Measurements from ENCODE around the gene RPL22. TPM values are rescaled to one million over a fixed set of nuclear protein-coding genes. Genes with fewer than 3 reads are reported as not detected.

RPL22 gene
- total RNA-seq, 1 experiment from 2014 or later: 456 TPM

DNA sequence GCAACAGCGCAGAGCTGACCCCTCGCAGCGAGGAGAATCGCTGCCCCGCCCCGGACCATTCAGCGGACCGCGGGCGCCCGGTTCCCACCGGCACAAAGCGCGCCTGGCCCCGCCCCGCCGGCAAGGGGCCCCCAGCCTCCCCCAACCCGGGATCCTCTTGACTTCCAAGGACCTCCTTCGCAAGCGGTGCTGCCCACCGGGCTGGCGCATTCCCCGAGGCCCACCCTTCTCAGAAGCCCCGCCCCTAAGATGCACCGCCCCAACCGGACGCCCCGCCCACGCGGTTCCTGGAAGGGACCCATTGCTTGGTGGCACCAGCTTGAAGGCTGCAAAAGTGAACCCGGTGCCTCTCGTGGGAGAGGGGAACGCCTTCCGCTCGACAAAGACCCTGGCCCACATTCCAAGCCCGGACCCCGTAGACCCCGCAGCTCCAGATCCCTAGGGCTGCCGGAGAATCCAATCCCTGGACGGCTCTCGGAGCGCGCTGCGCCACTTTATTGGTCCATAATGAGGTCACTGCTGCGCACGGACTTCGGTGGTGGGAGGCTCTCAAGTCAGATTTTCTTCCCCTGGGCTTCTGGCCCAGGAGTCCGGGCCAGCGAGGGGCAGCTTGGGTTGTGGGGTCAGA lies 46.6 kb upstream of the RPL22 start:
- ChIA-PET POLR2A (no interaction called here), CTCF (interaction anchor here (0.7 to 5.0 kb wide), 22 partner anchors 9 to 211 kb away, joined by 3 to 39 read pairs (median 5); partner anchors contain the start of genes HES2, ICMT and RNF207), RAD21 (ENCODE audit: low non-redundant PET in 1 of 2, low total read pairs in 2 of 2, uncharacterized antibody in 2 of 2, unreplicated experiment in 2 of 2) (interaction anchor here (0.6 to 2.8 kb wide), 10 partner anchors 98 to 232 kb away, joined by 3 to 10 read pairs (median 5); partner anchors contain the start of gene ACOT7 (in 1 of the 2))
- Histone ChIP-seq H3K36me3 (ENCODE audit: control insufficient read depth in 1 of 2, insufficient read depth in 2 of 2, low read length in 2 of 2) (no peaks in the 10 kb centered on the region), H3K27me3 (ENCODE audit: insufficient read depth, low read length) (no peaks in the 10 kb centered on the region), H2AFZ (ENCODE audit: low read depth, low read length, poor library complexity, severe bottlenecking) (peak overlapping the region; percentile 45), H3K27ac (ENCODE audit: low read depth, low read length) (no peak overlapping the region), H3K79me2 (ENCODE audit: insufficient read depth, low read length) (no peaks in the 10 kb centered on the region), H3K4me3 (replicated peaks in 1 of 2; ENCODE audit: low read depth in 1 of 2, low read length in 2 of 2) (peak overlapping the region; percentile 45 to 55), H3K9me3 (ENCODE audit: control insufficient read depth in 1 of 2, insufficient read depth in 1 of 2, low read depth in 1 of 2, low read length in 2 of 2) (no peaks in the 10 kb centered on the region), H3K4me2 (ENCODE audit: low read length) (peak overlapping the region; percentile 90), H3K9ac (ENCODE audit: low read length) (no peak overlapping the region), H3K4me1 (ENCODE audit: control insufficient read depth in 1 of 2, insufficient read depth in 2 of 2, low read length in 2 of 2) (peaks cover 19 to 51% of the 10 kb centered on the region in 2 experiments; a peak in 3 of 4 replicates), H3K9me2 (ENCODE audit: insufficient read depth) (no peaks in the 10 kb centered on the region), H4K20me1 (ENCODE audit: insufficient read depth) (no peaks in the 10 kb centered on the region)
- DNase-seq (ENCODE audit: low read depth, low spot score) (no peak), ATAC-seq (peak; percentile 41)
- BruUV-seq (replicated peaks): no TSS peak
- intact Hi-C loops (cut with micrococcal nuclease): loop anchor here (1.0 to 5.0 kb wide), 8 partner anchors 41 to 961 kb away; no protein-coding TSS in a partner anchor
- TF ChIP-seq, protein P1, sequence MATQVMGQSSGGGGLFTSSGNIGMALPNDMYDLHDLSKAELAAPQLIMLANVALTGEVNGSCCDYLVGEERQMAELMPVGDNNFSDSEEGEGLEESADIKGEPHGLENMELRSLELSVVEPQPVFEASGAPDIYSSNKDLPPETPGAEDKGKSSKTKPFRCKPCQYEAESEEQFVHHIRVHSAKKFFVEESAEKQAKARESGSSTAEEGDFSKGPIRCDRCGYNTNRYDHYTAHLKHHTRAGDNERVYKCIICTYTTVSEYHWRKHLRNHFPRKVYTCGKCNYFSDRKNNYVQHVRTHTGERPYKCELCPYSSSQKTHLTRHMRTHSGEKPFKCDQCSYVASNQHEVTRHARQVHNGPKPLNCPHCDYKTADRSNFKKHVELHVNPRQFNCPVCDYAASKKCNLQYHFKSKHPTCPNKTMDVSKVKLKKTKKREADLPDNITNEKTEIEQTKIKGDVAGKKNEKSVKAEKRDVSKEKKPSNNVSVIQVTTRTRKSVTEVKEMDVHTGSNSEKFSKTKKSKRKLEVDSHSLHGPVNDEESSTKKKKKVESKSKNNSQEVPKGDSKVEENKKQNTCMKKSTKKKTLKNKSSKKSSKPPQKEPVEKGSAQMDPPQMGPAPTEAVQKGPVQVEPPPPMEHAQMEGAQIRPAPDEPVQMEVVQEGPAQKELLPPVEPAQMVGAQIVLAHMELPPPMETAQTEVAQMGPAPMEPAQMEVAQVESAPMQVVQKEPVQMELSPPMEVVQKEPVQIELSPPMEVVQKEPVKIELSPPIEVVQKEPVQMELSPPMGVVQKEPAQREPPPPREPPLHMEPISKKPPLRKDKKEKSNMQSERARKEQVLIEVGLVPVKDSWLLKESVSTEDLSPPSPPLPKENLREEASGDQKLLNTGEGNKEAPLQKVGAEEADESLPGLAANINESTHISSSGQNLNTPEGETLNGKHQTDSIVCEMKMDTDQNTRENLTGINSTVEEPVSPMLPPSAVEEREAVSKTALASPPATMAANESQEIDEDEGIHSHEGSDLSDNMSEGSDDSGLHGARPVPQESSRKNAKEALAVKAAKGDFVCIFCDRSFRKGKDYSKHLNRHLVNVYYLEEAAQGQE (IDR thresholded peaks at IDR 0.05; ENCODE audit: low read depth): no peak
- TF ChIP-seq, protein P2, sequence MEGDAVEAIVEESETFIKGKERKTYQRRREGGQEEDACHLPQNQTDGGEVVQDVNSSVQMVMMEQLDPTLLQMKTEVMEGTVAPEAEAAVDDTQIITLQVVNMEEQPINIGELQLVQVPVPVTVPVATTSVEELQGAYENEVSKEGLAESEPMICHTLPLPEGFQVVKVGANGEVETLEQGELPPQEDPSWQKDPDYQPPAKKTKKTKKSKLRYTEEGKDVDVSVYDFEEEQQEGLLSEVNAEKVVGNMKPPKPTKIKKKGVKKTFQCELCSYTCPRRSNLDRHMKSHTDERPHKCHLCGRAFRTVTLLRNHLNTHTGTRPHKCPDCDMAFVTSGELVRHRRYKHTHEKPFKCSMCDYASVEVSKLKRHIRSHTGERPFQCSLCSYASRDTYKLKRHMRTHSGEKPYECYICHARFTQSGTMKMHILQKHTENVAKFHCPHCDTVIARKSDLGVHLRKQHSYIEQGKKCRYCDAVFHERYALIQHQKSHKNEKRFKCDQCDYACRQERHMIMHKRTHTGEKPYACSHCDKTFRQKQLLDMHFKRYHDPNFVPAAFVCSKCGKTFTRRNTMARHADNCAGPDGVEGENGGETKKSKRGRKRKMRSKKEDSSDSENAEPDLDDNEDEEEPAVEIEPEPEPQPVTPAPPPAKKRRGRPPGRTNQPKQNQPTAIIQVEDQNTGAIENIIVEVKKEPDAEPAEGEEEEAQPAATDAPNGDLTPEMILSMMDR (IDR thresholded peaks at IDR 0.05 in 2 of 3, conservative IDR thresholded peaks at IDR 0.05 in 1 of 3; ENCODE audit: borderline replicate concordance in 1 of 3, insufficient read depth in 1 of 3, low read depth in 2 of 3, low read length in 2 of 3): no peak
- TF ChIP-seq, protein P3, sequence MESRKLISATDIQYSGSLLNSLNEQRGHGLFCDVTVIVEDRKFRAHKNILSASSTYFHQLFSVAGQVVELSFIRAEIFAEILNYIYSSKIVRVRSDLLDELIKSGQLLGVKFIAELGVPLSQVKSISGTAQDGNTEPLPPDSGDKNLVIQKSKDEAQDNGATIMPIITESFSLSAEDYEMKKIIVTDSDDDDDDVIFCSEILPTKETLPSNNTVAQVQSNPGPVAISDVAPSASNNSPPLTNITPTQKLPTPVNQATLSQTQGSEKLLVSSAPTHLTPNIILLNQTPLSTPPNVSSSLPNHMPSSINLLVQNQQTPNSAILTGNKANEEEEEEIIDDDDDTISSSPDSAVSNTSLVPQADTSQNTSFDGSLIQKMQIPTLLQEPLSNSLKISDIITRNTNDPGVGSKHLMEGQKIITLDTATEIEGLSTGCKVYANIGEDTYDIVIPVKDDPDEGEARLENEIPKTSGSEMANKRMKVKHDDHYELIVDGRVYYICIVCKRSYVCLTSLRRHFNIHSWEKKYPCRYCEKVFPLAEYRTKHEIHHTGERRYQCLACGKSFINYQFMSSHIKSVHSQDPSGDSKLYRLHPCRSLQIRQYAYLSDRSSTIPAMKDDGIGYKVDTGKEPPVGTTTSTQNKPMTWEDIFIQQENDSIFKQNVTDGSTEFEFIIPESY (IDR thresholded peaks at IDR 0.05; ENCODE audit: extremely low read depth, insufficient replicate concordance, low read length): no peak
- TF ChIP-seq ELF1 (IDR thresholded peaks at IDR 0.05; ENCODE audit: borderline replicate concordance, low read depth) (no peak), RAD21 (IDR thresholded peaks at IDR 0.05; ENCODE audit: low read depth) (no peak), YY1 (IDR thresholded peaks at IDR 0.05; ENCODE audit: extremely low read depth, insufficient replicate concordance, low read depth, low read length) (no peak), TCF7L2 (IDR thresholded peaks at IDR 0.05; ENCODE audit: borderline replicate concordance, extremely low read depth, insufficient read depth, insufficient read length) (no peak), SRF (IDR thresholded peaks at IDR 0.05; ENCODE audit: low read depth) (no peak), POLR2A (IDR thresholded peaks at IDR 0.05; ENCODE audit: borderline replicate concordance, extremely low read depth, insufficient read depth, insufficient read length) (no peak), EZH2phosphoT487 (IDR thresholded peaks at IDR 0.05; ENCODE audit: borderline replicate concordance) (no peak), FOSL1 (IDR thresholded peaks at IDR 0.05; ENCODE audit: low read depth) (no peak), JUND (IDR thresholded peaks at IDR 0.05) (no peak), CBX3 (IDR thresholded peaks at IDR 0.05; ENCODE audit: low read depth) (no peak), EGR1 (IDR thresholded peaks at IDR 0.05; ENCODE audit: low read depth) (no peak; the same call in none of the 2 replicates), ZFX (IDR thresholded peaks at IDR 0.05) (no peak), SP1 (IDR thresholded peaks at IDR 0.05; ENCODE audit: low read depth) (no peak), SIN3A (IDR thresholded peaks at IDR 0.05; ENCODE audit: low read depth) (no peak), ZNF274 (IDR thresholded peaks at IDR 0.05; ENCODE audit: low read depth, low read length) (no peak), POLR2AphosphoS5 (IDR thresholded peaks at IDR 0.05; ENCODE audit: low read depth, low read length) (no peak)
- TF ChIP-seq, protein P4, sequence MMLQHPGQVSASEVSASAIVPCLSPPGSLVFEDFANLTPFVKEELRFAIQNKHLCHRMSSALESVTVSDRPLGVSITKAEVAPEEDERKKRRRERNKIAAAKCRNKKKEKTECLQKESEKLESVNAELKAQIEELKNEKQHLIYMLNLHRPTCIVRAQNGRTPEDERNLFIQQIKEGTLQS (IDR thresholded peaks at IDR 0.05): no peak
